Loucy (cell line): ENCODE results near the gene GSDMA.

ENCODE experiments used
- H2AFZ ChIP-seq: fragments of 200-600 bp; sonication (generic); 2 replicates; pipeline ENCODE4 v1.6.0; 2016; ENCODE audit warnings: antibody characterized with exemption, mild to moderate bottlenecking, low read length, moderate library complexity
- H3F3A ChIP-seq: fragments of 200-600 bp; 2 replicates; pipeline ENCODE4 v1.6.0; 2016; ENCODE audit warnings: antibody characterized with exemption, low read depth, mild to moderate bottlenecking
- H3K27me3 ChIP-seq: fragments of 200-600 bp; sonication (generic); 2 replicates; pipeline ENCODE4 v1.6.1; 2014; ENCODE audit warnings: low read length, mild to moderate bottlenecking; ENCODE audit not compliant: insufficient read depth, poor library complexity, severe bottlenecking
- H3K36me3 ChIP-seq: fragments of 200-600 bp; sonication (generic); 2 replicates; pipeline ENCODE4 v1.6.1; 2016; ENCODE audit warnings: low read length; ENCODE audit not compliant: insufficient read depth
- H3K4me1 ChIP-seq: fragments of 200-600 bp; sonication (generic); 2 replicates; pipeline ENCODE4 v1.5.1; 2014; ENCODE audit warnings: low read length, mild to moderate bottlenecking; ENCODE audit not compliant: insufficient read depth, poor library complexity, severe bottlenecking
- H3K4me2 ChIP-seq: fragments of 200-600 bp; sonication (generic); 2 replicates; pipeline ENCODE4 v1.6.0; 2014; ENCODE audit warnings: antibody characterized with exemption, low read length, low read depth, mild to moderate bottlenecking; ENCODE audit not compliant: poor library complexity, severe bottlenecking
- H3K4me3 ChIP-seq: fragments of 200-600 bp; sonication (generic); 2 replicates; pipeline ENCODE4 v1.5.1; 2014; ENCODE audit warnings: low read length, mild to moderate bottlenecking, mixed read lengths; ENCODE audit not compliant: poor library complexity, severe bottlenecking
- H3K79me2 ChIP-seq: fragments of 200-600 bp; sonication (generic); 2 replicates; pipeline ENCODE4 v1.6.1; 2014; ENCODE audit warnings: low read length; ENCODE audit not compliant: insufficient read depth
- H3K9ac ChIP-seq: fragments of 200-600 bp; sonication (generic); 2 replicates; pipeline ENCODE4 v1.6.0; 2014; ENCODE audit warnings: mild to moderate bottlenecking, low read depth, low read length, moderate library complexity; ENCODE audit not compliant: poor library complexity, severe bottlenecking
- H3K9me2 ChIP-seq: fragments of 200-600 bp; sonication (generic); replicated peaks from 2 replicates; pipeline ENCODE4 v1.6.1; 2016; ENCODE audit warnings: low read depth, low read length, mixed read lengths
- H3K9me3 ChIP-seq: fragments of 200-600 bp; sonication (generic); 2 replicates; pipeline ENCODE4 v1.6.1; 2014; ENCODE audit warnings: mild to moderate bottlenecking, antibody characterized with exemption, low read length, low read depth; ENCODE audit not compliant: insufficient read depth
- H4K20me1 ChIP-seq: fragments of 200-600 bp; sonication (generic); 2 replicates; pipeline ENCODE4 v1.6.0; 2014; ENCODE audit warnings: antibody characterized with exemption, low read length, mild to moderate bottlenecking; ENCODE audit not compliant: insufficient read depth, poor library complexity, severe bottlenecking
- EZH2phosphoT487 ChIP-seq: fragments of 200-600 bp; IDR thresholded peaks from 2 replicates; pipeline ENCODE4 v1.6.1; 2018; ENCODE audit warnings: antibody characterized with exemption, mild to moderate bottlenecking, moderate library complexity, borderline replicate concordance
- TF ChIP-seq, protein P1 (sequence below): fragments of 200-600 bp; sonication (generic); conservative IDR thresholded peaks from 2 replicates; pipeline ENCODE4 v1.5.1; 2014; ENCODE audit warnings: mild to moderate bottlenecking, antibody characterized with exemption, low read length

The GSDMA gene

DNA sequence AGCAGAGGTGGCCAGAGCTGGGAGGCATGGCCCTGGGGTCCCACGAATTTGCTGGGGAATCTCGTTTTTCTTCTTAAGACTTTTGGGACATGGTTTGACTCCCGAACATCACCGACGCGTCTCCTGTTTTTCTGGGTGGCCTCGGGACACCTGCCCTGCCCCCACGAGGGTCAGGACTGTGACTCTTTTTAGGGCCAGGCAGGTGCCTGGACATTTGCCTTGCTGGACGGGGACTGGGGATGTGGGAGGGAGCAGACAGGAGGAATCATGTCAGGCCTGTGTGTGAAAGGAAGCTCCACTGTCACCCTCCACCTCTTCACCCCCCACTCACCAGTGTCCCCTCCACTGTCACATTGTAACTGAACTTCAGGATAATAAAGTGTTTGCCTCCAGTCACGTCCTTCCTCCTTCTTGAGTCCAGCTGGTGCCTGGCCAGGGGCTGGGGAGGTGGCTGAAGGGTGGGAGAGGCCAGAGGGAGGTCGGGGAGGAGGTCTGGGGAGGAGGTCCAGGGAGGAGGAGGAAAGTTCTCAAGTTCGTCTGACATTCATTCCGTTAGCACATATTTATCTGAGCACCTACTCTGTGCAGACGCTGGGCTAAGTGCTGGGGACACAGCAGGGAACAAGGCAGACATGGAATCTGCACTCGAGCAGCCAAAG is 54.7 kb downstream of the GSDMA start:
- Histone ChIP-seq H3K27me3 (no peaks in the 10 kb centered on the region), H3K4me3 (no peak overlapping the region), H3K9me3 (no peaks in the 10 kb centered on the region), H3K9me2 (no peaks in the 10 kb centered on the region), H3K4me2 (no peak overlapping the region), H3K4me1 (no peaks in the 10 kb centered on the region), H3K79me2 (no peaks in the 10 kb centered on the region), H4K20me1 (no peaks in the 10 kb centered on the region), H2AFZ (no peak overlapping the region), H3K9ac (no peak overlapping the region), H3F3A (no peaks in the 10 kb centered on the region), H3K36me3 (peaks cover 9% of the 10 kb centered on the region; the same call in 1 of the 2 replicates)
- TF ChIP-seq, protein P1, sequence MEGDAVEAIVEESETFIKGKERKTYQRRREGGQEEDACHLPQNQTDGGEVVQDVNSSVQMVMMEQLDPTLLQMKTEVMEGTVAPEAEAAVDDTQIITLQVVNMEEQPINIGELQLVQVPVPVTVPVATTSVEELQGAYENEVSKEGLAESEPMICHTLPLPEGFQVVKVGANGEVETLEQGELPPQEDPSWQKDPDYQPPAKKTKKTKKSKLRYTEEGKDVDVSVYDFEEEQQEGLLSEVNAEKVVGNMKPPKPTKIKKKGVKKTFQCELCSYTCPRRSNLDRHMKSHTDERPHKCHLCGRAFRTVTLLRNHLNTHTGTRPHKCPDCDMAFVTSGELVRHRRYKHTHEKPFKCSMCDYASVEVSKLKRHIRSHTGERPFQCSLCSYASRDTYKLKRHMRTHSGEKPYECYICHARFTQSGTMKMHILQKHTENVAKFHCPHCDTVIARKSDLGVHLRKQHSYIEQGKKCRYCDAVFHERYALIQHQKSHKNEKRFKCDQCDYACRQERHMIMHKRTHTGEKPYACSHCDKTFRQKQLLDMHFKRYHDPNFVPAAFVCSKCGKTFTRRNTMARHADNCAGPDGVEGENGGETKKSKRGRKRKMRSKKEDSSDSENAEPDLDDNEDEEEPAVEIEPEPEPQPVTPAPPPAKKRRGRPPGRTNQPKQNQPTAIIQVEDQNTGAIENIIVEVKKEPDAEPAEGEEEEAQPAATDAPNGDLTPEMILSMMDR: no peak
- no peak for TF ChIP-seq EZH2phosphoT487

DNA sequence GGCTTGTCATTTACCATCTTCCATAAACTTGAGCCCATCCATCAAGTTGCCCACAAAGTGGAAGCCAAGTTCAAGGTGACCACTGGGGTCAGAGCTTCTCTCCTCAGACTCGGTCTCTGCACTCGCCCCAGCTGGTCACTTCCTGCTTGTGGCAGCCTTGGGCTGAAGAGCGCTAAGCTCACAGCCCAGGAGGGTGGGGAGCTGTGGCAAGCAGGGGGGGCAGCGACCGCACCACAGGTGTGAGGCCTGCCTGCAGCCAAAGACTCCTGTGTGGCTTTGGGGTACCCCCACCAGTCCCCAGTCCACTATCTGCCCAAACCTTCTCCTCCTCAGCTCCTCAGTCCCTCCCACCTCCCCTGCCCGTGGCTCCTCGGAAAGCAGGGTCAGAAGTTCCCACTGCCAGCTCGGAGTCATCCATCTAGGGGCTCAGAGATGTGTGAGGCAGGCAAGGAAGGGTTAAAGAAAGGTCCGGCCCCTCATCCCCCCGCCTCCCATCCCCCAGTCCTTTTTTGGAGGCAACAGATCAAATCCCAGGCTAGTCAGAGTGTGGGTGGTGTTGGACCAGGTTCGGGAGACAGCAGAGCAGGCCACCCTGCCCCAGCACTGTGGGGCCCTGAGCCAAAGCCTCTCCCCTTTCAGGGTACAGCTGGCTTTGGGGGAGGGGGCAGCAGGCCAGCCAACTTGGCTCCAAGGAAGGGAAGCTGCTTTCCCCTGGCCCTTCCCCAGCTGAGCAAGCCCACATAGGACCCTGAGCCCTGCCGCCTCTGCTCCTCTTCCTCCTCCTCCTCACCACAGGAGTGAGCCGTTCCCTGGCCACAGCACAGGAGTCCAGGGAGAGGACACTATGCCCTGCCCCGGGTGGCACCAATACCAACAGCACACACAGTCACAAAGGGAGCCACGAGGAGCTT is 55.7 kb downstream of the GSDMA start:
- Histone ChIP-seq H3K27me3 (no peaks in the 10 kb centered on the region), H3K4me1 (no peaks in the 10 kb centered on the region), H2AFZ (no peak overlapping the region), H3K79me2 (no peaks in the 10 kb centered on the region), H3K9me2 (no peaks in the 10 kb centered on the region), H3F3A (no peaks in the 10 kb centered on the region), H3K9ac (no peak overlapping the region), H3K36me3 (peaks cover 15% of the 10 kb centered on the region; the same call in 1 of the 2 replicates), H3K4me2 (peak overlapping the region; percentile 23), H3K9me3 (no peaks in the 10 kb centered on the region), H3K4me3 (no peak overlapping the region), H4K20me1 (no peaks in the 10 kb centered on the region)
- TF ChIP-seq EZH2phosphoT487: no peak
- TF ChIP-seq, protein P1: no peak

DNA sequence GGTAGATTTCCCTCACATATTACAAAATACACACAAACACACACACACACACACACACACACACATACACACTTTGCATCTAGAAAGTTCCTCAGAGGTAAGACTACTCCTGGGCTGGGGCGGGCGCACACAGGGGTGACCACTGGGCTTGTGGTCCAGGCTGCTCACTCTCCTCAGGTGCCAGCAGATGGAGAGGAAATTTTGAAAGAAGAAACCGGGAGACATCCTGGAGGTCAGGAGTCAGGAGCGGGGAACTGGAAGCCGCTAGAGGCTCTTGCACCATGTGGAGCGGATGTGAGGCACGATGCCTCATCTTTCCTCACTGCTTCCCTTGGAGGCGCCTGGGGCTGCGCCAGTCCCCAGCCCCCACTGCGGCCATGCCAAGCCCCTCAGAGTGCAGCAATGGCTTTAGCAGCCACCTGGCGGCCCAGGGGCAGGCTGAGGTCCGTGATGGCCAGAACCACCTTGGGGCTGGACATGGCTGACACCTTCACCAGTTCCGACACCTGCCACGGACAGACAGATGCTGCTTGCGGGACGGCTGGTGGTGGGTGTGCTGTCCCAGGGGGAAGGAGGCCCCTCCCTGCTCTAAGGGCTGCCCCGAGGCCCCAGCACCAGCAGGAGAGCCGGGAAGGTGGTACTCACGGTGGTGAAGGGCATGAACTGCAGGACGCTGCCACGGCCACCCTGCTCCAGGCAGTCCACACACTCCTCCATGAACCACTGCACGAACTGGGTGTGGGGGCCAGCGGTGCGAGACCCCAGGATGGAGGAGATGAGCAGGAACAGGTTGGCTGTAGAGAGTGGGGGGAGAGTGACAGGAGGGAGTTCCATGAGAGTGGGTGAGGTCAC is 56.6 kb downstream of the GSDMA start:
- no peaks in the 10 kb centered on the region for H3K27me3 ChIP-seq
- H2AFZ ChIP-seq: no peak overlapping the region
- H3F3A ChIP-seq: no peaks in the 10 kb centered on the region
- H3K9me2 ChIP-seq: no peaks in the 10 kb centered on the region
- no peaks in the 10 kb centered on the region for H3K79me2 ChIP-seq
- no peak overlapping the region for H3K4me2 ChIP-seq
- H3K9me3 ChIP-seq: no peaks in the 10 kb centered on the region
- no peak for TF ChIP-seq EZH2phosphoT487
- TF ChIP-seq, protein P1: no peak
- no peaks in the 10 kb centered on the region for H3K4me1 ChIP-seq
- H3K36me3 ChIP-seq: peaks cover 15% of the 10 kb centered on the region; the same call in 1 of the 2 replicates
- no peak overlapping the region for H3K4me3 ChIP-seq
- H4K20me1 ChIP-seq: no peaks in the 10 kb centered on the region
- no peak overlapping the region for H3K9ac ChIP-seq
